ENCODE measurements around the gene SHPK.

Gene SHPK

GRCh38 chr17:3659541-3660111, 23.6 kb upstream of the SHPK start:
- DNase-seq = no peak

- no peak for DNase-seq
Observed at GRCh38 chr17:3658784-3659449, 22.9 kb upstream of the SHPK start.

- DNase-seq = no peak
Observed at GRCh38 chr17:3657874-3658783, 22.1 kb upstream of the SHPK start.

- DNase-seq = no peak
Observed at GRCh38 chr17:3657588-3657869, 21.5 kb upstream of the SHPK start.

GRCh38 chr17:3656755-3657587, 20.9 kb upstream of the SHPK start:
- DNase-seq = no peak

GRCh38 chr17:3656353-3656752, 20.3 kb upstream of the SHPK start:
- no peak for DNase-seq

- no peak for DNase-seq
Observed at GRCh38 chr17:3655766-3656165, 19.7 kb upstream of the SHPK start.

- no peak for DNase-seq
Observed at GRCh38 chr17:3647769-3648555, 11.9 kb upstream of the SHPK start.

GRCh38 chr17:3647251-3647650, 11.2 kb upstream of the SHPK start:
- no peak for DNase-seq

- no peak for DNase-seq
Observed at GRCh38 chr17:3645310-3645709, 9.3 kb upstream of the SHPK start.

- DNase-seq = no peak
Observed at GRCh38 chr17:3643889-3644349, 7.9 kb upstream of the SHPK start.

- DNase-seq = no peak
Observed at GRCh38 chr17:3641717-3642486, 5.9 kb upstream of the SHPK start.

GRCh38 chr17:3641014-3641413, 5.0 kb upstream of the SHPK start:
- no peak for DNase-seq

GRCh38 chr17:3639981-3640596, 4.0 kb upstream of the SHPK start:
- DNase-seq = no peak

GRCh38 chr17:3636908-3637373, 891 bp upstream of the SHPK start:
- DNase-seq = no peak

- DNase-seq = no peak
Observed at GRCh38 chr17:3635474-3636153, 436 bp downstream of the SHPK start.

GRCh38 chr17:3632287-3632686, 3.8 kb downstream of the SHPK start:
- DNase-seq = no peak

- DNase-seq = no peak
Observed at GRCh38 chr17:3630781-3631180, 5.3 kb downstream of the SHPK start.

- no peak for DNase-seq
Observed at GRCh38 chr17:3627769-3628167, 8.3 kb downstream of the SHPK start.

Data from cerebellar nuclear complex (tissue), 1 donor.